Measurements from ENCODE around the gene TTLL12. TPM values are rescaled to one million over a fixed set of nuclear protein-coding genes. Genes with fewer than 3 reads are reported as not detected.

TTLL12 gene
- total and polyA plus RNA-seq, 2 of the 8 experiments (the other 6 are each of a cell fraction or from before 2014, with no cell fraction given) = 101 to 124 TPM

DNA sequence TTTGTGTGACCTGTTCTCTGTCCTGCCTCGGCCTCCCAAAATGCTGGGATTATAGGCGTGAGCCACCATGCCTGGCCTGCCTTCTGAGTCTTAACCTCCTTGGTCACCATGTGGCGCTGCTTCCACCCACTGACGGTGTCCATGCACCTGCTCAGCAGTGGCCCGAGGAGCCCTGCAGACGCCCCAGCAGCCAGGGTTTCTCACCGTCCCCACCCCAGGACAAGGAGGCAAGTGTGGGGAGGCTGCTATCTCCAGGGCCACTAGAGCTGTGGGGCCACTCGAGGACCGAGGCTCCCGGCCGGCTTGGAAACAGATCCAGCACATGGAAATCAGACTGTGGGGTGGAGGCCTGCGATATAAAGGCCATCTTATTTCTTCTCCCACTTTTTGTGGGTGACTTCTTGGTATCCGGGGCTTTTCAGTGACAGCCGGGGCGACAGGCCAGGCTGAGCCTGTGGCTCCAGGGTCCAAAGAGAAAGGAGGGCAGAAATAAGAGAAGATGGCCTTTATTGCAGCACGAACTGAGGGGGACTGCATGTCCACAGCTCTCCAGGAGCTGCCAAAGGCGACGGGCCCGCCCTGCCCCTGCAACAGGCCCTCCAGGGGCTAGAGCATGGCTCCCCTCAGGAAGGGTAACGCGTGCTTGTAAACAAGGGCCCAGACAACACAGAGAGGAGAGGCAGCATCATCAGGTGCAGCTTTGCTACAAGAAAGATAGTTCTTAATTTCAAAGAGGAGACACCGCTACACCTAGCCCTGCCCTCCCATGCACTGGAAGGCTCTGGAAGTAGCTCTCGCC lies 20.6 kb downstream of the TTLL12 start:
- Histone ChIP-seq H2BK20ac (ENCODE audit: low read length) (no peak overlapping the region), H2BK12ac (ENCODE audit: low read depth, low read length) (no peak overlapping the region), H2BK120ac (replicated peaks; ENCODE audit: low read depth, low read length) (no peak overlapping the region), H3K4me3 (ENCODE audit: extremely low read depth in 1 of 4, insufficient read depth in 2 of 4, low read depth in 3 of 4, low read length in 4 of 4) (no peak overlapping the region), H2AK5ac (ENCODE audit: low read depth, low read length) (no peak overlapping the region), H3K9me3 (ENCODE audit: insufficient read depth in 2 of 2, low read depth in 1 of 2, low read length in 1 of 2) (no peaks in the 10 kb centered on the region), H3K27ac (ENCODE audit: low read depth, low read length) (no peak overlapping the region), H4K5ac (ENCODE audit: insufficient read length, low read depth, low read length) (no peak overlapping the region), H3K4ac (replicated peaks; ENCODE audit: insufficient read length, low read depth, low read length) (no peak overlapping the region), H3K23me2 (ENCODE audit: low read depth, low read length) (no peaks in the 10 kb centered on the region), H3K18ac (ENCODE audit: extremely low read depth, low read length) (no peak overlapping the region), H2AFZ (ENCODE audit: low read length) (no peak overlapping the region), H3K36me3 (ENCODE audit: control insufficient read depth in 2 of 4, insufficient read depth in 4 of 4, low read length in 3 of 4) (peaks cover 11 to 27% (median 20%) of the 10 kb centered on the region in 4 experiments), H4K20me1 (replicated peaks in 1 of 2; ENCODE audit: control insufficient read depth in 1 of 2, insufficient read depth in 2 of 2, low read length in 2 of 2) (peaks cover 3 to 5% of the 10 kb centered on the region in 2 experiments), H3K14ac (ENCODE audit: insufficient read length) (no peak overlapping the region), H3K4me2 (ENCODE audit: insufficient read depth in 1 of 2, low read depth in 2 of 2, low read length in 2 of 2) (no peak overlapping the region), H2BK5ac (ENCODE audit: low read depth, low read length) (no peak overlapping the region), H3K79me2 (ENCODE audit: control insufficient read depth in 1 of 2, insufficient read depth in 2 of 2, low read length in 2 of 2) (no peaks in the 10 kb centered on the region), H3K4me1 (replicated peaks in 1 of 4; ENCODE audit: control insufficient read depth in 3 of 4, insufficient read depth in 4 of 4, low read length in 3 of 4) (no peaks in the 10 kb centered on the region), H3K27me3 (replicated peaks in 1 of 4; ENCODE audit: control insufficient read depth in 3 of 4, extremely low read depth in 1 of 4, insufficient read depth in 3 of 4, low read length in 3 of 4) (no peaks in the 10 kb centered on the region), H3K56ac (replicated peaks; ENCODE audit: insufficient read length, low read depth, low read length) (no peak overlapping the region), H3K79me1 (ENCODE audit: low read depth, low read length) (no peaks in the 10 kb centered on the region), H2BK15ac (ENCODE audit: low read length) (no peak overlapping the region), H4K91ac (replicated peaks; ENCODE audit: insufficient read length, low read length) (no peak overlapping the region), H4K8ac (ENCODE audit: extremely low read depth, insufficient read depth, low read length) (no peak overlapping the region), H3K23ac (ENCODE audit: insufficient read length) (no peak overlapping the region), H3K9ac (replicated peaks in 1 of 4; ENCODE audit: extremely low read depth in 1 of 4, low read depth in 3 of 4, low read length in 3 of 4) (no peak overlapping the region)
- no peak for FAIRE-seq
- WGBS, 2 experiments (ENCODE audit: extremely low coverage in 1 of 2, insufficient coverage in 1 of 2, insufficient read length in 1 of 2, insufficient replicate concordance in 2 of 2, low coverage in 1 of 2, low lambda C conversion rate in 2 of 2, missing lambda C conversion rate in 1 of 2) = 85% methylated on average over 22 of the region's 23 CpGs; no CpG with 5 or more reads in 1 of the 2 experiments
- TF ChIP-seq SUZ12 (IDR thresholded peaks at IDR 0.05; ENCODE audit: low read length) = no peak
- TF ChIP-seq RBBP5 (IDR thresholded peaks at IDR 0.05; ENCODE audit: borderline replicate concordance, low read depth, low read length) = no peak
- no peak for TF ChIP-seq CBX5 (IDR thresholded peaks at IDR 0.05; ENCODE audit: low read depth, low read length)
- 0 out of 4 replicates have a peak, but pooled peaks of 1 of the 2 experiments have one; percentile 20 for TF ChIP-seq RAD21 (IDR thresholded peaks at IDR 0.05 in 1 of 2, conservative IDR thresholded peaks at IDR 0.05 in 1 of 2; ENCODE audit: low read depth in 2 of 2, low read length in 2 of 2)
- no peak for DNase-seq (ENCODE audit: low read depth in 1 of 2, low spot score in 2 of 2)
- ChIA-PET CTCF (ENCODE audit: partially characterized antibody) (interaction anchor here (0.8 to 4.1 kb wide), 3 partner anchors 18 to 66 kb away, joined by 3 to 17 read pairs (median 5); no protein-coding TSS in a partner anchor), POLR2A (ENCODE audit: partially characterized antibody) (interaction anchor here (0.6 to 4.7 kb wide), 7 partner anchors 10 to 674 kb away, joined by 3 to 29 read pairs (median 4); no protein-coding TSS in a partner anchor)
